ENCODE results near the gene NFIB.

NFIB gene

GRCh38 chr9:14349146-14349446, 35.2 kb upstream of the NFIB start:
- H3K4me3 ChIP-seq (ENCODE audit: low read depth, low read length): no peak overlapping the region
- TF ChIP-seq CTCF (IDR thresholded peaks at IDR 0.05; ENCODE audit: borderline replicate concordance, insufficient read depth, low read depth, low read length): no peak

DNA sequence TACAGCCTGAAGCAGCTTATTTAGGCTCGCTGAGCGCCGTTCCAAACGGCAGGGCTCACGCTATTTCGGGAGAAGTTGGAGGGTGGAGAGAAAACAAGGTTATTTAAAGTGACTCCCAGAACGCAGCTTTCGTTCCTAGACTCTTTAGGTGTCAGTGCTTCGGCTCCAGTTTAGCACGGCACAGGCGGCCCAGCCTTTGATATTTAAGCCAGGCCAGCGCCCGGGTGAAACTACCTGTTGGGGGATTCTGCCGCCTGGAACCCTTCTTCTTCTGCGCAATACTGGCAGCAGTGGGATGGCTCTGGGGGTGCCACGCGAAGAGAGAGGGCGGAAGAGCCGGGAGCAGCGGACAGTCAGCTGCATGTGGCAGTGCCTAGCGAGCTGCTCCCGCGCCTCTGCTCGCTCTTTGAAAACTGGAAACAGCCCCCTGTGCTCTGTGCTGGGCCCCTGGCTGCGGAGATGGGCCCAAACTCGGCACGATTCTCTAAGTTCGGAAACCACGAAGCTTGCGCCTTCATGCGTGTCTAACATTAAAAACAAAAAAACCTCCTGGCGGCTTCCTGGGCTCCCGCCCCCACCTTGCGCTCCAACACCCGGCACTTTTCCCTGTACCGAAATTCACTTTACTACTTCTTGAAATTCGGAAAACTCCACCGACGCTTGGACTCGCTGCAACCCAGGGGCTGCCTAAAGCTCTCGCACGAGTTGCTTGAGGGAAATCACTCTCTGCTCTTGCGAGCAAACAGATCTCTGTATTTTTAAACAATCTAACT, 34.6 kb upstream of the NFIB start:
- no peak for TF ChIP-seq CTCF (IDR thresholded peaks at IDR 0.05; ENCODE audit: borderline replicate concordance, insufficient read depth, low read depth, low read length)
- no peak overlapping the region for H3K4me3 ChIP-seq (ENCODE audit: low read depth, low read length)

GRCh38 chr9:14348123-14348372, 34.1 kb upstream of the NFIB start:
- no peak for TF ChIP-seq CTCF (IDR thresholded peaks at IDR 0.05; ENCODE audit: borderline replicate concordance, insufficient read depth, low read depth, low read length)
- no peak overlapping the region for H3K4me3 ChIP-seq (ENCODE audit: low read depth, low read length)

GRCh38 chr9:14347406-14348122, 33.6 kb upstream of the NFIB start:
- TF ChIP-seq CTCF (IDR thresholded peaks at IDR 0.05; ENCODE audit: borderline replicate concordance, insufficient read depth, low read depth, low read length): no peak
- H3K4me3 ChIP-seq (ENCODE audit: low read depth, low read length): no peak overlapping the region

DNA sequence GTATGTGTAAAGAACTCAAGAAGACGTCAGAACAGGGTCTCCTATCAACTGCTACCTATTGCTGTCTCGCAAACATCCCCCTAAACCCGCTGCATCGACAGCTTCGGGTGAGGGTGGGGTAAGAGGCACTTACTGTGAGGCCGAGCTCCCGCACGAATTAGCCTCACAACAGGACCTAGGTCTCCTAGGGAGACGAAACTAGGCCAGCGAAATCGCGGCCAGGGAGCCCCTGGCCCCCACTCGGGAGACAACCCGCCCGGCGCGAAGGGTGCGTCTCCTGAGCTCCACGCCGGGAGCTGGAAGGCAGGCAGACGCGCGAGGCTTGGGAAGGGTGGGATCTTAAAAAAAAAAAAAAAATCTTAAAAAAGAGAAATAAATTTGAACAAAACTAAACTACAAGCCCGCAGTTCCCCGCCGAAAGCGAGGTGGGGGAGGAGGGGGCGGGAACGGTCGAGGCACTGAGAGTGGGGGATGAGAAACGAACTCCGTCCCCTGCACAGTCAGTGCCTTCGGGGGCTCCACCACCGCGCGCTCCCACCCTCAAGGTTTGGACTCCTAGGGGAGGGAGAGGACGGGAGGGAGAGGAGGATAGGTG, 33.0 kb upstream of the NFIB start:
- no peak for TF ChIP-seq CTCF (IDR thresholded peaks at IDR 0.05; ENCODE audit: borderline replicate concordance, insufficient read depth, low read depth, low read length)
- H3K4me3 ChIP-seq (ENCODE audit: low read depth, low read length): no peak overlapping the region

GRCh38 chr9:14346231-14346791, 32.4 kb upstream of the NFIB start:
- no peak for TF ChIP-seq CTCF (IDR thresholded peaks at IDR 0.05; ENCODE audit: borderline replicate concordance, insufficient read depth, low read depth, low read length)

More at GRCh38 chr9:14346231-14346791, 32.4 kb upstream of the NFIB start:
- H3K4me3 ChIP-seq (ENCODE audit: low read depth, low read length): no peak overlapping the region
